HL-60/S4 (cell line): ENCODE data around the gene CFAP58.

ENCODE experiments used
- in situ Hi-C: fragments of 300-500 bp; cut with MboI; formaldehyde crosslinking; loops from 2 replicates; pipeline ENCODE4 v1.14.3; 2022; ENCODE audit warnings: low sequenced_read_pairs

CFAP58 gene

GRCh38 chr10:104333728-104334373 is 19.8 kb upstream of the CFAP58 start:
- in situ Hi-C loops: no loop called here

- in situ Hi-C loops: no loop called here
Measured at GRCh38 chr10:104334561-104334960, 19.1 kb upstream of the CFAP58 start.

- in situ Hi-C loops: no loop called here
Measured at GRCh38 chr10:104334965-104335650, 18.5 kb upstream of the CFAP58 start.

GRCh38 chr10:104336821-104337467 is 16.7 kb upstream of the CFAP58 start:
- in situ Hi-C loops: no loop called here

GRCh38 chr10:104337521-104337984 is 16.1 kb upstream of the CFAP58 start:
- in situ Hi-C loops: no loop called here

- in situ Hi-C loops: no loop called here
Measured at GRCh38 chr10:104337985-104338735, 15.5 kb upstream of the CFAP58 start, which contains the start of gene ITPRIP. Gene ITPRIP (minus strand): TSS chr10:104338465. CDS start chr10:104316051, 22,414 bp downstream.

- in situ Hi-C loops: no loop called here
Measured at GRCh38 chr10:104339469-104340110, 14.0 kb upstream of the CFAP58 start.

GRCh38 chr10:104340111-104340526 is 13.5 kb upstream of the CFAP58 start:
- in situ Hi-C loops: no loop called here

GRCh38 chr10:104340641-104341040 is 13.0 kb upstream of the CFAP58 start:
- in situ Hi-C loops: no loop called here

GRCh38 chr10:104342941-104343411 is 10.7 kb upstream of the CFAP58 start:
- in situ Hi-C loops: no loop called here

GRCh38 chr10:104344219-104344618 is 9.4 kb upstream of the CFAP58 start:
- in situ Hi-C loops: no loop called here

- in situ Hi-C loops: no loop called here
Measured at GRCh38 chr10:104345515-104345914, 8.1 kb upstream of the CFAP58 start.

GRCh38 chr10:104345941-104346340 is 7.7 kb upstream of the CFAP58 start:
- in situ Hi-C loops: no loop called here

- in situ Hi-C loops: no loop called here
Measured at GRCh38 chr10:104347295-104348045, 6.2 kb upstream of the CFAP58 start.

- in situ Hi-C loops: no loop called here
Measured at GRCh38 chr10:104348601-104349000, 5.0 kb upstream of the CFAP58 start.

- in situ Hi-C loops: loop anchor here (5.0 kb wide), 1 partner anchor 57 kb away; no protein-coding TSS in a partner anchor
Measured at GRCh38 chr10:104349623-104350126, 4.0 kb upstream of the CFAP58 start.

GRCh38 chr10:104350127-104350635 is 3.5 kb upstream of the CFAP58 start:
- in situ Hi-C loops: loop anchor here (5.0 kb wide), 1 partner anchor 58 kb away; no protein-coding TSS in a partner anchor

GRCh38 chr10:104351061-104351702 is 2.5 kb upstream of the CFAP58 start:
- in situ Hi-C loops: loop anchor here (5.0 kb wide), 1 partner anchor 59 kb away; no protein-coding TSS in a partner anchor

GRCh38 chr10:104351919-104352318 is 1.7 kb upstream of the CFAP58 start:
- in situ Hi-C loops: loop anchor here (5.0 kb wide), 1 partner anchor 60 kb away; no protein-coding TSS in a partner anchor
